Spinal cord (tissue), 10 donors: Measurements from ENCODE around the gene TECR. TPM values are rescaled to one million over a fixed set of nuclear protein-coding genes. Genes with fewer than 3 reads are reported as not detected.

Experiments used
- DNase-seq, 6 donors: peaks; one replicate each; pipeline versions ENCODE4 v3.0.0 to v3.0.0-alpha.2; 2013 to 2015; ENCODE audit warnings: low spot score in 6 of 6, low read depth in 4 of 6
- H3K27ac ChIP-seq: one replicate; pipeline ENCODE4 v1.5.1; 2013; ENCODE audit warnings: low read depth, low read length, control low read depth
- H3K27me3 ChIP-seq: one replicate; pipeline ENCODE4 v1.6.1; 2013; ENCODE audit warnings: low read length; ENCODE audit not compliant: control insufficient read depth, insufficient read depth
- H3K36me3 ChIP-seq: one replicate; pipeline ENCODE4 v1.6.1; 2013; ENCODE audit warnings: low read length; ENCODE audit not compliant: control insufficient read depth, insufficient read depth
- H3K4me1 ChIP-seq: one replicate; pipeline ENCODE4 v1.6.1; 2013; ENCODE audit warnings: low read length; ENCODE audit not compliant: control insufficient read depth, insufficient read depth
- H3K4me3 ChIP-seq: one replicate; pipeline ENCODE4 v1.5.1; 2013; ENCODE audit warnings: low read depth, low read length, control low read depth
- H3K9me3 ChIP-seq: one replicate; pipeline ENCODE4 v1.6.1; 2013; ENCODE audit warnings: low read length; ENCODE audit not compliant: control insufficient read depth, insufficient read depth
- WGBS: methylation state at CpG from one replicate; pipeline ENCODE4 v1.1.5; 2013; ENCODE audit warnings: missing lambda C conversion rate; ENCODE audit not compliant: insufficient coverage; 5-methylcytosine and 5-hydroxymethylcytosine counted together
- polyA plus RNA-seq, 2 donors: library from polyadenylated mRNA; unstranded; fragments of 120-200 nt; gene quantifications; one replicate each; pipeline ENCODE4 v1.2.1, GENCODE V29; 2013; ENCODE audit not compliant: insufficient read length in 2 of 2
- total RNA-seq, 2 donors: library from RNA; depleted of rRNA in 1 of 2; stranded (reverse); fragments of 120-200 nt in 1 of 2; fragments of >200 nt in 1 of 2; gene quantifications; one replicate each; pipeline versions ENCODE4 v1.2.3 to v1.2.4, GENCODE V29; 2013 to 2014
- donor health status: healthy.

The TECR gene
- total and polyA plus RNA-seq, 4 donors = 38.1 to 210 (median 136) TPM

DNA sequence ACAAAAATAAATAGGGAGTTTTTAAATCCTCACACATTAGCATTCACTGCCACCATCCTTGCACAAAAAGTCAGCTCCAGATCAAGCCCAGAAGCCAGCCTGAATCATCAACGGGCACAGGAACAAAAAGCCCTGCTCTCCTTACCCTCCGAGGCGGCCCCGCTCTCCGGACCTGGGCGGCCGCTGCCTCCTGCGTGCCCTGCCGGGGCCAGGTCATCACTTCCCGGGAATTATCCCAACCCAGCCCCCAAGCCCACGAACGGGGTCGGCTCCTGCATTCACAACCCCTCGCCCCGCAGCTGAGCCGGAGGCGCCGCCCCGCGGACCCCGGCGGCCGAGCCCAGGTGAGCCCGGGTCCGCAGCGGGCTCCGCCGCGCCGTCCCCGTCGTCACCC lies 12.0 kb upstream of the TECR start:
- Histone ChIP-seq H3K36me3 (peaks cover 33% of the 10 kb centered on the region), H3K27ac (peak overlapping the region; percentile 86), H3K4me3 (peak overlapping the region; percentile 94), H3K27me3 (no peaks in the 10 kb centered on the region), H3K4me1 (peaks cover 36% of the 10 kb centered on the region), H3K9me3 (no peaks in the 10 kb centered on the region)
- no peak for DNase-seq
- WGBS = under 1% methylated on average over 32 of the region's 32 CpGs

DNA sequence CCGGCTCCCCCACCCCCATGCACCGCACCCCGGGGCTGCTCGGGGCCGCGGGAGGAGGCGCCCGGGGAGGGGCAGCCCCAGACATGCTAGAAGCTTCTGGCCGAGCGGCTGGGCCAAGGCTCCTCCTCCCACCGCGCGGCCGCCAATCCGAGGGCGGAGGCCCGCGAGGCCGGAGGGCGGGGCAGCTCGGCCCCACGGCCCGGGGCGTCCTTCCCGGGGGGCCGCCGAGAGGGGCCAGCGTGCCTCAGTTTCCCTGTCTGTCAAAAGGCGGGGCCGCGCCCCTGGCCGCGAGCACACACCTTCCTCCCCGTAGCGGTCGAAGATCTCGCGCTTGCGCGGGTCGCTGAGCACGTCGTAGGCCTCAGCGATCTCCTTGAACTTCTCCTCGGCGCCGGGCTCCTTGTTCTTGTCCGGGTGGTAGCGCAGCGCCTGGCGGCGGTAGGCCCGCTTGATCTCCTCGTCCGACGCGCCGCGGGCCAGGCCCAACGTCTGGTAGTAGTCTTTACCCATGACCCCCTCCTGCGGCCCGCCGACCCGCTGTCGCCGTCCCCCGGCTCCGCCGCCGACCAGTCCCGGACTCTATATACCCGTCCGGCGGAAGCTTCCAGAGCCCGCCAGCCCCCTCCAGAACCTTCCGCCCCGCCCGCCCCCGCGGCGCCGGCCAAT lies 11.4 kb upstream of the TECR start, which contains the start of gene DNAJB1:
TSS of gene DNAJB1 (minus strand) at position 558 of the 666 bp plus-strand sequence. CDS start at position 510, 48 bp downstream.
- Histone ChIP-seq H3K36me3 (peaks cover 33% of the 10 kb centered on the region), H3K27ac (peak within 1 kb of the TSS; percentile 99), H3K4me3 (peak within 1 kb of the TSS; percentile 94), H3K9me3 (no peaks in the 10 kb centered on the region), H3K27me3 (no peaks in the 10 kb centered on the region), H3K4me1 (peaks cover 36% of the 10 kb centered on the region)
- 0% methylated on average over 76 of the region's 82 CpGs for WGBS
- DNase-seq = peak in 2 of 6 donors; percentile 79 to 88

- WGBS = 100% methylated on average over 5 of the region's 22 CpGs
- DNase-seq = no peak
Observed at GRCh38 chr19:14519245-14519859, 10.0 kb upstream of the TECR start.

GRCh38 chr19:14519860-14520407 lies 9.5 kb upstream of the TECR start:
- peaks cover 19% of the 10 kb centered on the region for H3K36me3 ChIP-seq
- no peaks in the 10 kb centered on the region for H3K9me3 ChIP-seq
- H3K4me1 ChIP-seq = peaks cover 32% of the 10 kb centered on the region
- no peak overlapping the region for H3K27ac ChIP-seq
- no peak for DNase-seq
- H3K27me3 ChIP-seq = no peaks in the 10 kb centered on the region
- H3K4me3 ChIP-seq = no peak overlapping the region
- 67% methylated on average over 1 of the region's 2 CpGs for WGBS

More at GRCh38 chr19:14519245-14519859, 10.0 kb upstream of the TECR start:
- Histone ChIP-seq H3K9me3 (no peaks in the 10 kb centered on the region), H3K4me3 (no peak overlapping the region), H3K27ac (no peak overlapping the region), H3K36me3 (peaks cover 24% of the 10 kb centered on the region), H3K4me1 (peaks cover 33% of the 10 kb centered on the region), H3K27me3 (no peaks in the 10 kb centered on the region)

DNA sequence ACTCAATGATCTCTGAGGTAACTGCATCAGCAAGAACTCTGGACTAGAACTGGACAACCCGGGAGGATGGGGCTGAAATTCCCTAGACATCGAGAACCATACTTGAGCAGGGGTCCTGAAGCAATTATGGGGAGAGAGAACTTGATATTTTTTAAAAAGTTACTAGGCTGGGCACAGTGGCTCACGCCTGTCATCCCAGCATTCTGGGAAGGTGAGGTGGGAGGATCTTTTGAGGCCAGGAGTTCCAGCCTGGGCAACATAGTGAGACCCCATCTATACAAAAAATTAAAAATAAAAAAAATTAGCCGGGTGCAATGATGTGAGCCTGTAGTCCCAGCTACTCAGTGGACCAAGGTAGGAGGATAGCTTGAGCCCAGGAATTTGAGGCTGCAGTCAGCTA lies 8.9 kb upstream of the TECR start:
- 86% methylated on average over 2 of the region's 4 CpGs for WGBS
- Histone ChIP-seq H3K4me3 (no peak overlapping the region), H3K9me3 (no peaks in the 10 kb centered on the region), H3K27me3 (no peaks in the 10 kb centered on the region), H3K4me1 (peaks cover 30% of the 10 kb centered on the region), H3K36me3 (peaks cover 13% of the 10 kb centered on the region), H3K27ac (no peak overlapping the region)
- DNase-seq = no peak

- 47% methylated on average over 5 of the region's 6 CpGs for WGBS
- H3K36me3 ChIP-seq = no peaks in the 10 kb centered on the region
- no peaks in the 10 kb centered on the region for H3K27me3 ChIP-seq
- no peaks in the 10 kb centered on the region for H3K9me3 ChIP-seq
- peak overlapping the region; percentile 22 for H3K27ac ChIP-seq
- no peak for DNase-seq
- H3K4me1 ChIP-seq = peaks cover 11% of the 10 kb centered on the region
- no peak overlapping the region for H3K4me3 ChIP-seq
Observed at GRCh38 chr19:14525729-14526128, 3.7 kb upstream of the TECR start.

- H3K9me3 ChIP-seq = no peaks in the 10 kb centered on the region
- 88% methylated on average over 2 of the region's 4 CpGs for WGBS
- H3K27me3 ChIP-seq = no peaks in the 10 kb centered on the region
- no peaks in the 10 kb centered on the region for H3K36me3 ChIP-seq
- peaks cover 15% of the 10 kb centered on the region for H3K4me1 ChIP-seq
- no peak overlapping the region for H3K27ac ChIP-seq
- H3K4me3 ChIP-seq = no peak overlapping the region
- no peak for DNase-seq
Observed at GRCh38 chr19:14526423-14526822, 3.0 kb upstream of the TECR start.

- H3K27me3 ChIP-seq = no peaks in the 10 kb centered on the region
- H3K9me3 ChIP-seq = no peaks in the 10 kb centered on the region
- H3K27ac ChIP-seq = peak overlapping the region; percentile 98
- no peak for DNase-seq
- 44% methylated on average over 39 of the region's 39 CpGs for WGBS
- H3K4me1 ChIP-seq = peaks cover 22% of the 10 kb centered on the region
- peaks cover 3% of the 10 kb centered on the region for H3K36me3 ChIP-seq
- H3K4me3 ChIP-seq = peak overlapping the region; percentile 98
Observed at GRCh38 chr19:14528419-14529253, 758 bp upstream of the TECR start.

GRCh38 chr19:14530005-14530348 lies 583 bp downstream of the TECR start:
- peaks cover 22% of the 10 kb centered on the region for H3K4me1 ChIP-seq
- DNase-seq = no peak
- WGBS = 0% methylated on average over 17 of the region's 18 CpGs

More at GRCh38 chr19:14530005-14530348, 583 bp downstream of the TECR start:
- H3K36me3 ChIP-seq = peaks cover 9% of the 10 kb centered on the region
- H3K27me3 ChIP-seq = no peaks in the 10 kb centered on the region
- H3K4me3 ChIP-seq = peak overlapping the region; percentile 98
- H3K9me3 ChIP-seq = no peaks in the 10 kb centered on the region
- H3K27ac ChIP-seq = peak overlapping the region; percentile 98
